Measurements from ENCODE around the gene SRPK2. TPM values are rescaled to one million over a fixed set of nuclear protein-coding genes. Genes with fewer than 3 reads are reported as not detected.
A peak's percentile ranks its signal among the peaks of the same experiment; 100 is the strongest.
"Not testable (repeated sequence)": the region's sequence is repeated elsewhere in the genome, so short reads cannot be mapped to it uniquely, and the experiment has no call there.

SRPK2 gene
- polyA plus RNA-seq (2011; rRNA removed) (10.8 and 18.1 TPM in 2 replicates), polyA minus RNA-seq (2011; rRNA and poly(A)+ RNA removed) (16.3 and 21.7 TPM in 2 replicates)

- peak within 1 kb of the TSS; percentile 89 for H3K4me3 ChIP-seq (ENCODE audit: low read depth, low read length)
- POLR2A ChIA-PET, result no interaction called here
- no peak for TF ChIP-seq CTCF (IDR thresholded peaks at IDR 0.05; ENCODE audit: insufficient read depth, low read depth, low read length)
- H3K36me3 ChIP-seq (ENCODE audit: control insufficient read depth, insufficient read depth, low read length), result peaks cover 2% of the 10 kb centered on the region; the same call in 1 of the 2 replicates
- CTCF ChIA-PET, result interaction anchor here (1.1 to 2.5 kb wide), 2 partner anchors 10 to 43 kb away, joined by 3 to 8 read pairs; no protein-coding TSS in a partner anchor
- no peaks in the 10 kb centered on the region for H3K27me3 ChIP-seq (ENCODE audit: control insufficient read depth, insufficient read depth, low read length)
- DNase-seq (ENCODE audit: low read depth), result no peak
Observed at GRCh38 chr7:105388356-105389087, at the start of gene SRPK2. Gene SRPK2, minus strand, starts transcription at chr7:105388921.

GRCh38 chr7:105438254-105438653 is 49.5 kb upstream of the SRPK2 start:
- H3K36me3 ChIP-seq (ENCODE audit: control insufficient read depth, insufficient read depth, low read length), result no peaks in the 10 kb centered on the region
- H3K27me3 ChIP-seq (ENCODE audit: control insufficient read depth, insufficient read depth, low read length), result no peaks in the 10 kb centered on the region
- ChIA-PET CTCF (interaction anchor here (0.6 to 1.3 kb wide), 5 partner anchors 8 to 1991 kb away, joined by 3 to 5 read pairs (median 3); no protein-coding TSS in a partner anchor), POLR2A (no interaction called here)
- TF ChIP-seq CTCF (IDR thresholded peaks at IDR 0.05; ENCODE audit: insufficient read depth, low read depth, low read length), result no peak
- H3K4me3 ChIP-seq (ENCODE audit: low read depth, low read length), result no peak overlapping the region
- no peak for DNase-seq (ENCODE audit: low read depth)

GRCh38 chr7:105437356-105437755 is 48.6 kb upstream of the SRPK2 start:
- CTCF ChIA-PET, result not testable (repeated sequence)

GRCh38 chr7:105429746-105430612 is 41.3 kb upstream of the SRPK2 start:
- no peak overlapping the region for H3K4me3 ChIP-seq (ENCODE audit: low read depth, low read length)
- no peaks in the 10 kb centered on the region for H3K27me3 ChIP-seq (ENCODE audit: control insufficient read depth, insufficient read depth, low read length)
- CTCF ChIA-PET, result interaction anchor here (0.6 to 2.2 kb wide), 15 partner anchors 9 to 449 kb away, joined by 3 to 11 read pairs (median 4); no protein-coding TSS in a partner anchor
- POLR2A ChIA-PET, result no interaction called here
- no peak for DNase-seq (ENCODE audit: low read depth)
- no peaks in the 10 kb centered on the region for H3K36me3 ChIP-seq (ENCODE audit: control insufficient read depth, insufficient read depth, low read length)
- peak; percentile 47 for TF ChIP-seq CTCF (IDR thresholded peaks at IDR 0.05; ENCODE audit: insufficient read depth, low read depth, low read length)

More at GRCh38 chr7:105437356-105437755, 48.6 kb upstream of the SRPK2 start:
- DNase-seq (ENCODE audit: low read depth); H3K27me3 ChIP-seq (ENCODE audit: control insufficient read depth, insufficient read depth, low read length); POLR2A ChIA-PET; H3K36me3 ChIP-seq (ENCODE audit: control insufficient read depth, insufficient read depth, low read length); H3K4me3 ChIP-seq (ENCODE audit: low read depth, low read length): not testable (repeated sequence)

- Histone ChIP-seq H3K36me3 (ENCODE audit: control insufficient read depth, insufficient read depth, low read length) (no peaks in the 10 kb centered on the region), H3K27me3 (ENCODE audit: control insufficient read depth, insufficient read depth, low read length) (0 out of 2 replicates have a peak, but pooled peaks cover 3% of the 10 kb centered on the region), H3K4me3 (ENCODE audit: low read depth, low read length) (no peak overlapping the region)
- POLR2A ChIA-PET, result no interaction called here
- TF ChIP-seq CTCF (IDR thresholded peaks at IDR 0.05; ENCODE audit: insufficient read depth, low read depth, low read length), result no peak
- CTCF ChIA-PET, result interaction anchor here (0.6 to 3.0 kb wide), 2 partner anchors 13 to 25 kb away, joined by 3 to 13 read pairs; no protein-coding TSS in a partner anchor
- DNase-seq (ENCODE audit: low read depth), result no peak
Observed at GRCh38 chr7:105426606-105427146, 38.0 kb upstream of the SRPK2 start.
